22Rv1 (cell line): ENCODE measurements around the gene KRT34.

Experiments
- ZFX ChIP-seq: fragments of 450-650 bp; IDR thresholded peaks from 2 replicates; pipeline ENCODE4 v1.6.1; 2017; ENCODE audit warnings: antibody characterized with exemption, borderline replicate concordance
- TF ChIP-seq, protein P1 (sequence below): fragments of 450-650 bp; IDR thresholded peaks from 2 replicates; pipeline ENCODE4 v1.5.1; 2017; ENCODE audit warnings: mild to moderate bottlenecking

DNA sequence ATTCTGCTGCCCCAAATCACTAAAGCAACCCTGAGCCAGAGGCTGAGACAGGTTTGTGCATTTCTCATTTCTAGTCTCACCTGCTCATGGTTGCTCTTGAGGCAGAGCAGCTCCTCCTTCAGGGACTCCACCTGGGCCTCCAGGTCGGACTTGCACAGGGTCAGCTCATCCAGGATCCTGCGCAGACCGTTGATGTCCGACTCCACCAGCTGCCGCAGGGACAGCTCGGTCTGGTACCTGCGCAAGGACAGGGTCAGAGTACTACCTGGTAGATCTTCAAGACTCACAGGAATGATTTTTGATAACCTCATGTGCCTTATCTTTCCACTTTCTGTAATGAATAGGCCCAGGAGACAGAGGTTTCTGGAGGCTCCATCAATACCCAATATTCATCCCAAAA lies 14.2 kb upstream of the KRT34 start:
- TF ChIP-seq, protein P1, sequence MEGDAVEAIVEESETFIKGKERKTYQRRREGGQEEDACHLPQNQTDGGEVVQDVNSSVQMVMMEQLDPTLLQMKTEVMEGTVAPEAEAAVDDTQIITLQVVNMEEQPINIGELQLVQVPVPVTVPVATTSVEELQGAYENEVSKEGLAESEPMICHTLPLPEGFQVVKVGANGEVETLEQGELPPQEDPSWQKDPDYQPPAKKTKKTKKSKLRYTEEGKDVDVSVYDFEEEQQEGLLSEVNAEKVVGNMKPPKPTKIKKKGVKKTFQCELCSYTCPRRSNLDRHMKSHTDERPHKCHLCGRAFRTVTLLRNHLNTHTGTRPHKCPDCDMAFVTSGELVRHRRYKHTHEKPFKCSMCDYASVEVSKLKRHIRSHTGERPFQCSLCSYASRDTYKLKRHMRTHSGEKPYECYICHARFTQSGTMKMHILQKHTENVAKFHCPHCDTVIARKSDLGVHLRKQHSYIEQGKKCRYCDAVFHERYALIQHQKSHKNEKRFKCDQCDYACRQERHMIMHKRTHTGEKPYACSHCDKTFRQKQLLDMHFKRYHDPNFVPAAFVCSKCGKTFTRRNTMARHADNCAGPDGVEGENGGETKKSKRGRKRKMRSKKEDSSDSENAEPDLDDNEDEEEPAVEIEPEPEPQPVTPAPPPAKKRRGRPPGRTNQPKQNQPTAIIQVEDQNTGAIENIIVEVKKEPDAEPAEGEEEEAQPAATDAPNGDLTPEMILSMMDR, result no peak
- no peak for TF ChIP-seq ZFX
